Peyer's patch (tissue), 4 donors: ENCODE data around the gene TOMM20.
"Not testable (repeated sequence)": the region's sequence is repeated elsewhere in the genome, so short reads cannot be mapped to it uniquely, and the experiment has no call there.

Experiments used
- CTCF ChIP-seq, 6 experiments: fragments of 450-650 bp in 4 of 6; fragments of 200-600 bp in 2 of 6; sonication (generic) in 1 of 6; IDR thresholded peaks; one replicate each; pipeline ENCODE4 v1.5.1; 2017 to 2019; ENCODE audit warnings: antibody characterized with exemption in 6 of 6, mild to moderate bottlenecking in 3 of 6, moderate library complexity in 1 of 6
- POLR2A ChIP-seq, 2 donors: fragments of 450-650 bp; IDR thresholded peaks; one replicate each; pipeline ENCODE4 v1.5.1; 2017; ENCODE audit warnings: antibody characterized with exemption in 2 of 2, mild to moderate bottlenecking in 2 of 2, moderate library complexity in 2 of 2

GRCh38 chr1:235159284-235159683 lies 30.6 kb upstream of the TOMM20 start:
- TF ChIP-seq CTCF, POLR2A (IDR thresholded peaks at IDR 0.05): not testable (repeated sequence)
